GM12878 (cell line): Measurements from ENCODE around the gene NKAIN2.

Source experiments
- CTCF ChIP-seq, 3 experiments: IDR thresholded peaks in 2 of 3; conservative IDR thresholded peaks in 1 of 3; 2 replicates each; pipeline ENCODE4 v1.5.1; 2011; ENCODE audit warnings: low read depth in 3 of 3, low read length in 3 of 3, mild to moderate bottlenecking in 3 of 3, control low read depth in 2 of 3, moderate library complexity in 2 of 3, inconsistent platforms in 1 of 3, mixed read lengths in 1 of 3; ENCODE audit not compliant: control insufficient read depth in 2 of 3, insufficient read depth in 1 of 3; ENCODE audit errors: extremely low read depth in 1 of 3
- EZH2 ChIP-seq: IDR thresholded peaks from 2 replicates; pipeline ENCODE4 v1.6.1; 2012; ENCODE audit warnings: low read depth, mild to moderate bottlenecking, control low read depth, inconsistent platforms, low read length, borderline replicate concordance; ENCODE audit not compliant: control insufficient read depth
- GABPA ChIP-seq: IDR thresholded peaks from 2 replicates; pipeline ENCODE4 v1.6.1; 2014; ENCODE audit warnings: antibody characterized with exemption, low read depth, mild to moderate bottlenecking, inconsistent platforms
- MYC ChIP-seq: IDR thresholded peaks from 2 replicates; pipeline ENCODE4 v1.6.1; 2011; ENCODE audit warnings: mild to moderate bottlenecking, low read length, moderate library complexity, inconsistent platforms; ENCODE audit not compliant: insufficient read depth, insufficient replicate concordance, insufficient read length, severe bottlenecking
- POLR2A ChIP-seq: IDR thresholded peaks from 2 replicates; pipeline ENCODE4 v1.6.1; 2011; ENCODE audit warnings: low read depth, mild to moderate bottlenecking, low read length
- SMAD1 ChIP-seq: fragments of 450-650 bp; IDR thresholded peaks from 2 replicates; pipeline ENCODE4 v1.6.1; 2018; ENCODE audit warnings: mild to moderate bottlenecking, low read depth; ENCODE audit not compliant: partially characterized antibody
- ZNF217 ChIP-seq: fragments of 450-650 bp; IDR thresholded peaks from 2 replicates; pipeline ENCODE4 v1.6.1; 2017; ENCODE audit warnings: antibody characterized with exemption, mild to moderate bottlenecking
- TF ChIP-seq, protein P1 (sequence below): fragments of 450-650 bp; IDR thresholded peaks from 2 replicates; pipeline ENCODE4 v1.6.1; 2018; ENCODE audit warnings: mild to moderate bottlenecking, low read depth, moderate library complexity; ENCODE audit not compliant: partially characterized antibody
- TF ChIP-seq, protein P2 (sequence below): IDR thresholded peaks from 2 replicates; pipeline ENCODE4 v1.6.1; 2012; ENCODE audit warnings: mild to moderate bottlenecking, low read depth, low read length

GRCh38 chr6:124297507-124297906 is 493.8 kb downstream of the NKAIN2 start:
- TF ChIP-seq POLR2A (no peak), GABPA (no peak), MYC (no peak), ZNF217 (no peak), EZH2 (no peak), CTCF (IDR thresholded peaks at IDR 0.05 in 2 of 3, conservative IDR thresholded peaks at IDR 0.05 in 1 of 3; ENCODE audit: control insufficient read depth in 2 of 3, extremely low read depth in 1 of 3, insufficient read depth in 1 of 3, low read depth in 3 of 3, low read length in 3 of 3) (no peak), SMAD1 (no peak)
- TF ChIP-seq, protein P1, sequence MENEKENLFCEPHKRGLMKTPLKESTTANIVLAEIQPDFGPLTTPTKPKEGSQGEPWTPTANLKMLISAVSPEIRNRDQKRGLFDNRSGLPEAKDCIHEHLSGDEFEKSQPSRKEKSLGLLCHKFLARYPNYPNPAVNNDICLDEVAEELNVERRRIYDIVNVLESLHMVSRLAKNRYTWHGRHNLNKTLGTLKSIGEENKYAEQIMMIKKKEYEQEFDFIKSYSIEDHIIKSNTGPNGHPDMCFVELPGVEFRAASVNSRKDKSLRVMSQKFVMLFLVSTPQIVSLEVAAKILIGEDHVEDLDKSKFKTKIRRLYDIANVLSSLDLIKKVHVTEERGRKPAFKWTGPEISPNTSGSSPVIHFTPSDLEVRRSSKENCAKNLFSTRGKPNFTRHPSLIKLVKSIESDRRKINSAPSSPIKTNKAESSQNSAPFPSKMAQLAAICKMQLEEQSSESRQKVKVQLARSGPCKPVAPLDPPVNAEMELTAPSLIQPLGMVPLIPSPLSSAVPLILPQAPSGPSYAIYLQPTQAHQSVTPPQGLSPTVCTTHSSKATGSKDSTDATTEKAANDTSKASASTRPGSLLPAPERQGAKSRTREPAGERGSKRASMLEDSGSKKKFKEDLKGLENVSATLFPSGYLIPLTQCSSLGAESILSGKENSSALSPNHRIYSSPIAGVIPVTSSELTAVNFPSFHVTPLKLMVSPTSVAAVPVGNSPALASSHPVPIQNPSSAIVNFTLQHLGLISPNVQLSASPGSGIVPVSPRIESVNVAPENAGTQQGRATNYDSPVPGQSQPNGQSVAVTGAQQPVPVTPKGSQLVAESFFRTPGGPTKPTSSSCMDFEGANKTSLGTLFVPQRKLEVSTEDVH = no peak
- TF ChIP-seq, protein P2, sequence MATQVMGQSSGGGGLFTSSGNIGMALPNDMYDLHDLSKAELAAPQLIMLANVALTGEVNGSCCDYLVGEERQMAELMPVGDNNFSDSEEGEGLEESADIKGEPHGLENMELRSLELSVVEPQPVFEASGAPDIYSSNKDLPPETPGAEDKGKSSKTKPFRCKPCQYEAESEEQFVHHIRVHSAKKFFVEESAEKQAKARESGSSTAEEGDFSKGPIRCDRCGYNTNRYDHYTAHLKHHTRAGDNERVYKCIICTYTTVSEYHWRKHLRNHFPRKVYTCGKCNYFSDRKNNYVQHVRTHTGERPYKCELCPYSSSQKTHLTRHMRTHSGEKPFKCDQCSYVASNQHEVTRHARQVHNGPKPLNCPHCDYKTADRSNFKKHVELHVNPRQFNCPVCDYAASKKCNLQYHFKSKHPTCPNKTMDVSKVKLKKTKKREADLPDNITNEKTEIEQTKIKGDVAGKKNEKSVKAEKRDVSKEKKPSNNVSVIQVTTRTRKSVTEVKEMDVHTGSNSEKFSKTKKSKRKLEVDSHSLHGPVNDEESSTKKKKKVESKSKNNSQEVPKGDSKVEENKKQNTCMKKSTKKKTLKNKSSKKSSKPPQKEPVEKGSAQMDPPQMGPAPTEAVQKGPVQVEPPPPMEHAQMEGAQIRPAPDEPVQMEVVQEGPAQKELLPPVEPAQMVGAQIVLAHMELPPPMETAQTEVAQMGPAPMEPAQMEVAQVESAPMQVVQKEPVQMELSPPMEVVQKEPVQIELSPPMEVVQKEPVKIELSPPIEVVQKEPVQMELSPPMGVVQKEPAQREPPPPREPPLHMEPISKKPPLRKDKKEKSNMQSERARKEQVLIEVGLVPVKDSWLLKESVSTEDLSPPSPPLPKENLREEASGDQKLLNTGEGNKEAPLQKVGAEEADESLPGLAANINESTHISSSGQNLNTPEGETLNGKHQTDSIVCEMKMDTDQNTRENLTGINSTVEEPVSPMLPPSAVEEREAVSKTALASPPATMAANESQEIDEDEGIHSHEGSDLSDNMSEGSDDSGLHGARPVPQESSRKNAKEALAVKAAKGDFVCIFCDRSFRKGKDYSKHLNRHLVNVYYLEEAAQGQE = no peak
